H1 (cell line): ENCODE measurements around the gene ADARB2. TPM values are rescaled to one million over a fixed set of nuclear protein-coding genes. Genes with fewer than 3 reads are reported as not detected.

Source experiments
- CTCF ChIA-PET: fragments of 300-600 bp; sonication (Branson Sonifier 250); formaldehyde crosslinking; loops from one replicate; lab custom pipeline; 2021; ENCODE audit not compliant: partially characterized antibody; lab: Charles Lee
- POLR2A ChIA-PET: fragments of 300-600 bp; sonication (Branson Sonifier 250); formaldehyde crosslinking; loops from one replicate; lab custom pipeline; 2021; ENCODE audit warnings: inconsistent platforms; ENCODE audit not compliant: partially characterized antibody; lab: Charles Lee
- DNase-seq, 2 experiments: peaks; one replicate each; pipeline versions ENCODE4 v3.0.0 to v3.0.0-alpha.2; 2010 to 2022; ENCODE audit warnings: low spot score in 2 of 2, low read depth in 1 of 2, mixed read lengths in 1 of 2
- FAIRE-seq: peaks from 2 replicates; lab custom pipeline; 2011; peaks lifted over from hg19 to GRCh38; lab: Jason Lieb, UNC
- H2AFZ ChIP-seq: 2 replicates; pipeline ENCODE4 v1.8.1; 2012; ENCODE audit warnings: low read length, inconsistent platforms
- H2AK5ac ChIP-seq: 2 replicates; pipeline ENCODE4 v1.6.1; 2013; ENCODE audit warnings: low read depth, low read length
- H2BK120ac ChIP-seq: replicated peaks from 2 replicates; pipeline ENCODE3; 2013; ENCODE audit warnings: low read depth, low read length, inconsistent platforms
- H2BK12ac ChIP-seq: 2 replicates; pipeline ENCODE4 v1.6.1; 2013; ENCODE audit warnings: low read depth, low read length
- H2BK15ac ChIP-seq: 2 replicates; pipeline ENCODE4 v1.6.1; 2013; ENCODE audit warnings: low read length
- H2BK20ac ChIP-seq: 2 replicates; pipeline ENCODE4 v1.6.1; 2013; ENCODE audit warnings: low read length
- H2BK5ac ChIP-seq: 2 replicates; pipeline ENCODE4 v1.6.1; 2013; ENCODE audit warnings: low read depth, low read length
- H3K14ac ChIP-seq: 2 replicates; pipeline ENCODE4 v1.6.1; 2013; ENCODE audit warnings: inconsistent platforms; ENCODE audit not compliant: insufficient read length
- H3K18ac ChIP-seq: 2 replicates; pipeline ENCODE4 v1.6.1; 2013; ENCODE audit warnings: low read length; ENCODE audit errors: extremely low read depth
- H3K23ac ChIP-seq: 2 replicates; pipeline ENCODE4 v1.6.1; 2013; ENCODE audit warnings: inconsistent platforms; ENCODE audit not compliant: insufficient read length
- H3K23me2 ChIP-seq: 2 replicates; pipeline ENCODE4 v1.6.1; 2013; ENCODE audit warnings: low read depth, low read length
- H3K27ac ChIP-seq: 2 replicates; pipeline ENCODE4 v1.6.1; 2011; ENCODE audit warnings: low read depth, low read length, inconsistent platforms
- H3K27me3 ChIP-seq, 4 experiments: replicated peaks in 1 of 4; 1 replicate in 1 of 4; 2 replicates in 3 of 4; pipeline versions ENCODE4 v1.6.1 to v1.8.1; 2011 to 2013; ENCODE audit warnings: low read length in 3 of 4, mild to moderate bottlenecking in 3 of 4, inconsistent platforms in 2 of 4, mixed read lengths in 2 of 4, moderate library complexity in 1 of 4; ENCODE audit not compliant: control insufficient read depth in 3 of 4, insufficient read depth in 3 of 4; ENCODE audit errors: extremely low read depth in 1 of 4
- H3K36me3 ChIP-seq, 4 experiments: 2 replicates each; pipeline versions ENCODE4 v1.6.1 to v1.8.1; 2011 to 2013; ENCODE audit warnings: mild to moderate bottlenecking in 4 of 4, low read length in 3 of 4, moderate library complexity in 2 of 4, control low read depth in 1 of 4, inconsistent platforms in 1 of 4; ENCODE audit not compliant: insufficient read depth in 4 of 4, control insufficient read depth in 2 of 4
- H3K4ac ChIP-seq: replicated peaks from 2 replicates; pipeline ENCODE3; 2013; ENCODE audit warnings: low read length, low read depth, mixed read lengths, inconsistent platforms; ENCODE audit not compliant: insufficient read length
- H3K4me1 ChIP-seq, 4 experiments: replicated peaks in 1 of 4; 1 replicate in 1 of 4; 2 replicates in 3 of 4; pipeline versions ENCODE4 v1.6.1 to v1.8.1; 2011 to 2013; ENCODE audit warnings: low read length in 3 of 4, inconsistent platforms in 2 of 4, mixed read lengths in 1 of 4; ENCODE audit not compliant: insufficient read depth in 4 of 4, control insufficient read depth in 3 of 4
- H3K4me2 ChIP-seq, 2 experiments: 2 replicates each; pipeline versions ENCODE4 v1.6.1 to v1.8.1; 2011 to 2013; ENCODE audit warnings: low read depth in 2 of 2, low read length in 2 of 2, control low read depth in 1 of 2, inconsistent platforms in 1 of 2, mild to moderate bottlenecking in 1 of 2; ENCODE audit not compliant: insufficient read depth in 1 of 2
- H3K4me3 ChIP-seq, 4 experiments: fragments of 200-600, 300-600 bp in 1 of 4; sonication (generic), shearing (Covaris generic), sonication (Bioruptor Twin) in 1 of 4; 2 replicates each; pipeline versions ENCODE4 v1.5.1 to v1.8.1; 2011 to 2016; ENCODE audit warnings: low read length in 4 of 4, low read depth in 3 of 4, control low read depth in 2 of 4, inconsistent platforms in 2 of 4, mild to moderate bottlenecking in 2 of 4, mixed read lengths in 1 of 4, moderate library complexity in 1 of 4; ENCODE audit not compliant: insufficient read depth in 2 of 4; ENCODE audit errors: extremely low read depth in 1 of 4
- H3K56ac ChIP-seq: replicated peaks from 2 replicates; pipeline ENCODE3; 2013; ENCODE audit warnings: low read depth, mild to moderate bottlenecking, mixed read lengths, low read length, inconsistent platforms; ENCODE audit not compliant: insufficient read length
- H3K79me1 ChIP-seq: 2 replicates; pipeline ENCODE4 v1.6.1; 2013; ENCODE audit warnings: low read depth, low read length, control low read depth
- H3K79me2 ChIP-seq, 2 experiments: 2 replicates each; pipeline versions ENCODE4 v1.6.1 to v1.8.1; 2012 to 2013; ENCODE audit warnings: low read length in 2 of 2, mild to moderate bottlenecking in 2 of 2, inconsistent platforms in 1 of 2; ENCODE audit not compliant: insufficient read depth in 2 of 2, control insufficient read depth in 1 of 2
- H3K9ac ChIP-seq, 4 experiments: replicated peaks in 1 of 4; 1 replicate in 1 of 4; 2 replicates in 3 of 4; pipeline versions ENCODE4 v1.6.1 to v1.8.1; 2011 to 2013; ENCODE audit warnings: low read depth in 3 of 4, low read length in 3 of 4, control low read depth in 2 of 4, mild to moderate bottlenecking in 2 of 4, moderate library complexity in 2 of 4, inconsistent platforms in 1 of 4; ENCODE audit errors: extremely low read depth in 1 of 4
- H3K9me3 ChIP-seq, 2 experiments: 2 replicates each; pipeline versions ENCODE4 v1.6.1 to v1.8.1; 2012 to 2013; ENCODE audit warnings: mild to moderate bottlenecking in 2 of 2, moderate library complexity in 2 of 2, control low read depth in 1 of 2, inconsistent platforms in 1 of 2, low read depth in 1 of 2, low read length in 1 of 2, mixed read lengths in 1 of 2; ENCODE audit not compliant: insufficient read depth in 2 of 2
- H4K20me1 ChIP-seq, 2 experiments: replicated peaks in 1 of 2; 2 replicates each; pipeline versions ENCODE3 to v1.8.1; 2011 to 2013; ENCODE audit warnings: inconsistent platforms in 2 of 2, low read length in 2 of 2, mild to moderate bottlenecking in 1 of 2; ENCODE audit not compliant: insufficient read depth in 2 of 2, control insufficient read depth in 1 of 2
- H4K5ac ChIP-seq: 2 replicates; pipeline ENCODE4 v1.6.1; 2013; ENCODE audit warnings: low read length, low read depth, mixed read lengths, inconsistent platforms; ENCODE audit not compliant: insufficient read length
- H4K8ac ChIP-seq: 2 replicates; pipeline ENCODE4 v1.8.0; 2013; ENCODE audit warnings: mild to moderate bottlenecking, moderate library complexity, low read length, inconsistent platforms; ENCODE audit not compliant: insufficient read depth; ENCODE audit errors: extremely low read depth
- H4K91ac ChIP-seq: replicated peaks from 2 replicates; pipeline ENCODE3; 2013; ENCODE audit warnings: low read length, mixed read lengths, inconsistent platforms; ENCODE audit not compliant: insufficient read length
- ASH2L ChIP-seq: fragments of 200-600, 300-600 bp; sonication (generic); IDR thresholded peaks from one replicate; pipeline ENCODE4 v1.7.1; 2017; ENCODE audit warnings: low read length
- E2F6 ChIP-seq: IDR thresholded peaks from 2 replicates; pipeline ENCODE4 v1.6.1; 2012; ENCODE audit warnings: inconsistent platforms
- EZH2 ChIP-seq: fragments of 200-600 bp; sonication (generic); IDR thresholded peaks from 2 replicates; pipeline ENCODE4 v1.7.1; 2012; ENCODE audit warnings: low read depth, mild to moderate bottlenecking, moderate library complexity, low read length, inconsistent platforms; ENCODE audit not compliant: severe bottlenecking
- FOSL1 ChIP-seq: IDR thresholded peaks from 2 replicates; pipeline ENCODE4 v1.6.1; 2011; ENCODE audit warnings: mild to moderate bottlenecking, low read depth, low read length, moderate library complexity; ENCODE audit not compliant: insufficient read depth
- KDM1A ChIP-seq: fragments of 200-600, 300-600 bp; sonication (generic); IDR thresholded peaks from 2 replicates; pipeline ENCODE4 v1.7.1; 2016; ENCODE audit warnings: mild to moderate bottlenecking, low read length, borderline replicate concordance
- PHF8 ChIP-seq: fragments of 200-600 bp; sonication (generic); conservative IDR thresholded peaks from 2 replicates; pipeline ENCODE4 v1.7.1; 2012; ENCODE audit warnings: low read depth, mild to moderate bottlenecking, inconsistent platforms, low read length, moderate library complexity
- POLR2AphosphoS5 ChIP-seq: IDR thresholded peaks from 2 replicates; pipeline ENCODE4 v1.6.1; 2011; ENCODE audit warnings: low read depth, low read length
- POU5F1 ChIP-seq: IDR thresholded peaks from 2 replicates; pipeline ENCODE4 v1.6.1; 2011; ENCODE audit warnings: low read depth, mild to moderate bottlenecking, low read length, moderate library complexity
- SIN3A ChIP-seq, 2 experiments: IDR thresholded peaks in 1 of 2; conservative IDR thresholded peaks in 1 of 2; 2 replicates each; pipeline ENCODE4 v1.6.1; 2011 to 2012; ENCODE audit warnings: low read length in 2 of 2, improper control_type of control experiment in 1 of 2, low read depth in 1 of 2, mild to moderate bottlenecking in 1 of 2
- SIRT6 ChIP-seq: IDR thresholded peaks from one replicate; pipeline ENCODE4 v1.7.1; 2012; ENCODE audit warnings: low read length, inconsistent platforms
- SUZ12 ChIP-seq: fragments of 200-600 bp; sonication (generic); IDR thresholded peaks from 2 replicates; pipeline ENCODE4 v1.6.1; 2012; ENCODE audit warnings: mild to moderate bottlenecking, inconsistent platforms, low read length, moderate library complexity, mixed read lengths
- ZNF274 ChIP-seq: IDR thresholded peaks from 2 replicates; pipeline ENCODE4 v1.7.0; 2012; ENCODE audit warnings: low read length, borderline replicate concordance; ENCODE audit errors: extremely low read depth
- WGBS, 2 experiments: shearing (Covaris generic) in 1 of 2; methylation state at CpG; one replicate each; pipeline versions ENCODE4 v1.1.6 to v1.1.7; 2013 to 2015; ENCODE audit warnings: low lambda C conversion rate in 2 of 2, mixed read lengths in 2 of 2, inconsistent platforms in 1 of 2, low coverage in 1 of 2, missing lambda C conversion rate in 1 of 2; ENCODE audit not compliant: insufficient replicate concordance in 2 of 2, insufficient coverage in 1 of 2, insufficient read length in 1 of 2; ENCODE audit errors: extremely low coverage in 1 of 2, missing lambda C conversion rate in 1 of 2; 5-methylcytosine and 5-hydroxymethylcytosine counted together
- polyA plus RNA-seq, 7 experiments: library from polyadenylated mRNA; depleted of rRNA in 3 of 7; stranded (reverse) in 5 of 7; unstranded in 2 of 7; fragments of >200 nt in 5 of 7; fragments of 200-250 nt in 2 of 7; gene quantifications; 1 replicate in 5 of 7; 2 replicates in 1 of 7; 4 replicates in 1 of 7; pipeline versions ENCODE4 v1.2.1 to v1.2.3, GENCODE V29; 2011 to 2013; ENCODE audit warnings: missing spikeins in 2 of 7, mixed read lengths in 2 of 7
- total RNA-seq: library from RNA; stranded (reverse); fragmentation: NEBNext Ultra II Directional; extraction: Animal tissue kit (Norgen Biotek cat#: 25700); gene quantifications from 2 replicates; pipeline ENCODE4 v1.2.1, GENCODE V29; 2021

ADARB2 gene
- total and polyA plus RNA-seq, 2 of the 8 experiments (the other 6 are each of a cell fraction or from before 2014, with no cell fraction given), result 2.2 to 2.8 TPM

GRCh38 chr10:1632596-1632995 is 104.7 kb downstream of the ADARB2 start:
- H3K4me3 ChIP-seq, result no peak overlapping the region
- no peak overlapping the region for H2AK5ac ChIP-seq
- H3K18ac ChIP-seq, result no peak overlapping the region
- POLR2A ChIA-PET, result no interaction called here
- H3K14ac ChIP-seq, result no peak overlapping the region
- DNase-seq (no peak), FAIRE-seq (no peak)
- H3K4me2 ChIP-seq, result no peak overlapping the region
- WGBS, 2 experiments, result 87% methylated on average over 3 of the region's 3 CpGs; no CpG with 5 or more reads in 1 of the 2 experiments
- H3K9ac ChIP-seq, result no peak overlapping the region; a peak in 1 of 7 replicates
- no peak overlapping the region for H2BK12ac ChIP-seq
- H4K91ac ChIP-seq, result no peak overlapping the region
- H3K27me3 ChIP-seq, result no peaks in the 10 kb centered on the region
- H2BK20ac ChIP-seq, result no peak overlapping the region
- no peak overlapping the region for H2BK15ac ChIP-seq
- no peak overlapping the region for H4K8ac ChIP-seq
- no peaks in the 10 kb centered on the region for H3K79me1 ChIP-seq
- H3K36me3 ChIP-seq, result no peaks in the 10 kb centered on the region
- TF ChIP-seq POLR2AphosphoS5 (no peak), E2F6 (no peak), SUZ12 (no peak), SIRT6 (no peak), SIN3A (conservative IDR thresholded peaks at IDR 0.05 in 1 of 2, IDR thresholded peaks at IDR 0.05 in 1 of 2; ENCODE audit: low read depth in 1 of 2, low read length in 2 of 2) (no peak), KDM1A (no peak), EZH2 (no peak), ASH2L (no peak), PHF8 (no peak), POU5F1 (no peak), ZNF274 (no peak), FOSL1 (no peak)
- no peak overlapping the region for H3K4ac ChIP-seq
- no peak overlapping the region for H2BK5ac ChIP-seq
- H3K23ac ChIP-seq, result no peak overlapping the region
- H4K5ac ChIP-seq, result no peak overlapping the region
- H3K23me2 ChIP-seq, result no peaks in the 10 kb centered on the region
- H2AFZ ChIP-seq, result no peak overlapping the region
- H3K4me1 ChIP-seq, result peaks cover 3 to 7% (median 5%) of the 10 kb centered on the region in 4 experiments; a peak in 5 of 7 replicates
- CTCF ChIA-PET, result no interaction called here
- no peaks in the 10 kb centered on the region for H3K79me2 ChIP-seq
- H2BK120ac ChIP-seq, result no peak overlapping the region
- H3K27ac ChIP-seq, result no peak overlapping the region
- H3K9me3 ChIP-seq, result no peaks in the 10 kb centered on the region
- no peaks in the 10 kb centered on the region for H4K20me1 ChIP-seq
- no peak overlapping the region for H3K56ac ChIP-seq
